NT2/D1 (cell line): ENCODE results near the gene DDX56.

ENCODE experiments used
- SUZ12 ChIP-seq: IDR thresholded peaks from 2 replicates; pipeline ENCODE4 v1.6.1; 2011; ENCODE audit not compliant: insufficient read length, insufficient read depth; ENCODE audit errors: extremely low read depth
- ZNF274 ChIP-seq: IDR thresholded peaks from 2 replicates; pipeline ENCODE4 v1.6.1; 2011; ENCODE audit warnings: mild to moderate bottlenecking, low read depth, low read length

DNA sequence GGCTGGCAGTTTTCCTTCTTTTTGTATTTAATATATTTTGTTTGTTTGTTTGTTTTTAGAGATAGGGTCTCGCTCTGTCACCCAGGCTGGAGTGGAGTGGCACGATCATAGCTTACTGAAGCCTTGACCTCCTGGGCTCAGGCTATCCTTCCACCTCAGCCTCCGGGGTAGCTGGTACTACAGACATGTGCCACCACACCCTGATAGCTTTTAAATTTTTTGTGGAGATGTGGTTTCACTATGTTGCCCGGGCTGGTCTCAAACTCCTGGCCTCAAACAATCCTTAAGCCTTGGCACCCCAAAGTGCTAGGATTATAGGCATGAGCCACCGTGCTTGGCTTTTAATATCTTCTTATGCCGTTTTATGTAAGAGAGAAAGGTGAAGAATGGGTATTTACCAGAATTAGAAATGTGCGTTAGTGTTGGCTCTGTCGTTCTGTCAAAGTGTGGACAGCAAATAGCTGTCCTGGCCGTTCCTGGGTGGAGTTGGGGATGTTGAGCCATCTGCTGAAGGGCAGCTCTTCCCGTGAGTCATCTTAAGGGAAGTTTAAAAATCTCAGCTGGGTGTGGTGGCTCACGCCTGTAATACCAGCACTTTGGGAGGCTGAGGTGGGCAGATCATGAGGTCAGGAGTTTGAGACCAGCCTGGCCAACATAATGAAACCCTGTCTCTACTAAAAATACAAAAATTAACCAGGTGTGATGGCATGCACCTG is 47.5 kb upstream of the DDX56 start:
- TF ChIP-seq SUZ12 (no peak), ZNF274 (no peak)
